HepG2 (cell line): Measurements from ENCODE around the gene OGFOD3. TPM values are rescaled to one million over a fixed set of nuclear protein-coding genes. Genes with fewer than 3 reads are reported as not detected.

Experiments
- ATAC-seq: fragments of 200-7000 bp; cut with Tn5 transposase; 3 replicates; pipeline ENCODE4 v1.9.1; 2020; ENCODE audit warnings: mild to moderate bottlenecking, moderate library complexity
- BruUV-seq: library from RNA; stranded (reverse); fragments of 400-500 nt; replicated peaks from 2 replicates; lab custom pipeline; 2021; lab: Mats Ljungman, UMichigan
- CTCF ChIA-PET: fragments of 300-600 bp; formaldehyde crosslinking; extraction: SDS; loops from one replicate; lab custom pipeline; 2021; ENCODE audit warnings: low total read pairs, inconsistent platforms, low intra/inter-chr PET ratio; lab: Yijun Ruan, JAX
- POLR2A ChIA-PET: fragments of 350-600 bp; sonication (Branson Sonifier 250); formaldehyde crosslinking; loops from one replicate; lab custom pipeline; 2020; ENCODE audit warnings: antibody characterized with exemption, inconsistent platforms; lab: Yijun Ruan, JAX
- DNase-seq: peaks from one replicate; pipeline ENCODE4 v3.0.0-alpha.2; 2015; ENCODE audit warnings: low spot score
- FAIRE-seq: peaks from 3 replicates; lab custom pipeline; 2011; peaks lifted over from hg19 to GRCh38; lab: Jason Lieb, UNC
- H2AFZ ChIP-seq: one replicate; pipeline ENCODE4 v1.6.1; 2011; ENCODE audit warnings: low read length, inconsistent platforms
- H3K27ac ChIP-seq: fragments of 300-600 bp; 3 replicates; pipeline ENCODE4 v1.8.0; 2011; ENCODE audit warnings: mixed run types, mild to moderate bottlenecking, mixed read lengths, low read length, inconsistent platforms; ENCODE audit not compliant: insufficient read depth; ENCODE audit errors: extremely low read length
- H3K27me3 ChIP-seq, 2 experiments: fragments of 200-600 bp in 1 of 2; 2 replicates in 1 of 2; 3 replicates in 1 of 2; pipeline versions ENCODE4 v1.6.0 to v1.8.0; 2011; ENCODE audit warnings: low read length in 2 of 2, mild to moderate bottlenecking in 2 of 2, moderate library complexity in 2 of 2, inconsistent platforms in 1 of 2; ENCODE audit not compliant: insufficient read depth in 2 of 2, control insufficient read depth in 1 of 2
- H3K36me3 ChIP-seq, 2 experiments: fragments of 200-600 bp in 1 of 2; replicated peaks in 1 of 2; 2 replicates in 1 of 2; 3 replicates in 1 of 2; pipeline versions ENCODE4 v1.5.1 to v1.8.0; 2011; ENCODE audit warnings: low read length in 2 of 2, inconsistent platforms in 1 of 2; ENCODE audit not compliant: insufficient read depth in 2 of 2, control insufficient read depth in 1 of 2
- H3K4me1 ChIP-seq: 2 replicates; pipeline ENCODE4 v1.5.1; 2012; ENCODE audit warnings: low read length, inconsistent platforms; ENCODE audit not compliant: insufficient read depth
- H3K4me2 ChIP-seq: 2 replicates; pipeline ENCODE4 v1.6.0; 2011; ENCODE audit warnings: low read depth, low read length, inconsistent platforms
- H3K4me3 ChIP-seq, 3 experiments: fragments of 200-600 bp in 1 of 3; sonication (generic), shearing (Covaris generic) in 1 of 3; replicated peaks in 1 of 3; 2 replicates each; pipeline ENCODE4 v1.5.1; 2011 to 2016; ENCODE audit warnings: low read length in 3 of 3, inconsistent platforms in 2 of 3, low read depth in 2 of 3, mild to moderate bottlenecking in 2 of 3, control low read depth in 1 of 3, mixed read lengths in 1 of 3; ENCODE audit not compliant: insufficient read depth in 1 of 3
- H3K79me2 ChIP-seq: one replicate; pipeline ENCODE4 v1.6.1; 2011; ENCODE audit warnings: low read length, inconsistent platforms; ENCODE audit not compliant: insufficient read depth
- H3K9ac ChIP-seq: 2 replicates; pipeline ENCODE4 v1.6.0; 2011; ENCODE audit warnings: mild to moderate bottlenecking, low read depth, low read length, inconsistent platforms; ENCODE audit not compliant: insufficient read depth
- H3K9me3 ChIP-seq: 2 replicates; pipeline ENCODE4 v1.5.1; 2012; ENCODE audit warnings: mild to moderate bottlenecking, low read length
- H4K20me1 ChIP-seq: 2 replicates; pipeline ENCODE4 v1.6.0; 2011; ENCODE audit warnings: inconsistent platforms, mild to moderate bottlenecking, low read length, moderate library complexity; ENCODE audit not compliant: insufficient read depth
- CREBL2 ChIP-seq: sonication (generic); formaldehyde crosslinking; IDR thresholded peaks from 2 replicates; pipeline ENCODE4 v1.8.1; 2023; ENCODE audit warnings: missing genetic modification reagents, mild to moderate bottlenecking, borderline replicate concordance
- SMAD1 ChIP-seq: sonication (generic); formaldehyde crosslinking; IDR thresholded peaks from 2 replicates; pipeline ENCODE4 v1.4.0; 2020; ENCODE audit warnings: missing genetic modification reagents, low read depth, mild to moderate bottlenecking, borderline replicate concordance
- TFAP4 ChIP-seq: sonication (generic); IDR thresholded peaks from 2 replicates; pipeline ENCODE4 v1.6.1; 2016; ENCODE audit warnings: low read depth, borderline replicate concordance
- ZBTB7B ChIP-seq: sonication (generic); formaldehyde crosslinking; IDR thresholded peaks from 2 replicates; pipeline ENCODE4 v1.4.0; 2020; ENCODE audit warnings: missing genetic modification reagents
- ZNF318 ChIP-seq: sonication (generic); formaldehyde crosslinking; IDR thresholded peaks from 2 replicates; pipeline ENCODE4 v1.4.0; 2020; ENCODE audit warnings: mild to moderate bottlenecking, missing genetic modification reagents
- ZNF431 ChIP-seq: sonication (generic); formaldehyde crosslinking; IDR thresholded peaks from 2 replicates; pipeline ENCODE4 v1.9.0; 2022; ENCODE audit warnings: missing genetic modification reagents, low read depth, mild to moderate bottlenecking, borderline replicate concordance
- WGBS: methylation state at CpG from one replicate; pipeline ENCODE4 v1.1.6; 2017; ENCODE audit warnings: low lambda C conversion rate; 5-methylcytosine and 5-hydroxymethylcytosine counted together
- in situ Hi-C: cut with HindIII; loops from 2 replicates; pipeline ENCODE4 v1.10.0; 2017; ENCODE audit warnings: low pct_unique_long_range_greater_than_20kb; ENCODE audit not compliant: extremely low pct_ligation_motif_present
- intact Hi-C: fragments of 100-400 bp; cut with micrococcal nuclease; formaldehyde crosslinking; loops from one replicate; pipeline ENCODE4 v1.10.0; 2022; ENCODE audit not compliant: unreplicated experiment
- polyA plus RNA-seq, 8 experiments: library from polyadenylated mRNA; depleted of rRNA in 3 of 8; stranded (reverse) in 7 of 8; unstranded in 1 of 8; fragments of >200 nt; fragmentation: Illumina TruSeq in 4 of 8; extraction: Trizol in 4 of 8; gene quantifications; 2 replicates each; pipeline versions ENCODE4 v1.2.1 to v1.2.3, GENCODE V29; 2011 to 2016; ENCODE audit warnings: low read depth in 4 of 8, missing spikeins in 1 of 8, mixed read lengths in 1 of 8; ENCODE audit not compliant: insufficient read depth in 1 of 8
- total RNA-seq, 5 experiments: library from RNA; depleted of rRNA; stranded (reverse); fragments of >200 nt; fragmentation: Illumina TruSeq; extraction: Trizol; gene quantifications; 2 replicates each; pipeline ENCODE4 v1.2.3, GENCODE V29; 2016; ENCODE audit warnings: low read depth in 1 of 5

OGFOD3 gene
- total and polyA plus RNA-seq, 2 of the 13 experiments (the other 11 are each of a cell fraction or from before 2014, with no cell fraction given): 40.0 to 42.1 TPM

GRCh38 chr17:82463391-82463790 lies 45.0 kb upstream of the OGFOD3 start:
- DNase-seq (no peak), FAIRE-seq (no peak), ATAC-seq (no peak)
- Histone ChIP-seq H3K4me3 (no peak overlapping the region), H4K20me1 (peaks cover 9% of the 10 kb centered on the region; the same call in 1 of the 2 replicates), H3K36me3 (peaks cover 28 to 72% of the 10 kb centered on the region in 2 experiments), H3K27me3 (no peaks in the 10 kb centered on the region), H3K4me2 (no peak overlapping the region), H3K9me3 (no peaks in the 10 kb centered on the region), H3K27ac (no peak overlapping the region), H2AFZ (no peak overlapping the region), H3K9ac (no peak overlapping the region), H3K79me2 (peaks cover 10% of the 10 kb centered on the region), H3K4me1 (peaks cover 33% of the 10 kb centered on the region)
- CTCF ChIA-PET: no interaction called here
- intact Hi-C loops: no loop called here
- no TSS peak for BruUV-seq
- in situ Hi-C loops: no loop called here
- POLR2A ChIA-PET: interaction anchor here (1.6 kb wide), 1 partner anchor 73 kb away, joined by 4 read pairs; no protein-coding TSS in a partner anchor
- WGBS: 93% methylated on average over 6 of the region's 6 CpGs
- TF ChIP-seq ZNF431 (CRISPR knock-in tag) (no peak), CREBL2 (CRISPR knock-in tag) (no peak), SMAD1 (CRISPR knock-in tag) (no peak), ZNF318 (no peak), ZBTB7B (CRISPR knock-in tag) (no peak), TFAP4 (no peak)
- TF ChIP-seq, all 625 proteins: peak for 0
